Kidney glomerular epithelial cell (primary cell): ENCODE data around the gene ACOXL.
"Not testable (repeated sequence)": the region's sequence is repeated elsewhere in the genome, so short reads cannot be mapped to it uniquely, and the experiment has no call there.

ENCODE experiments used
- DNase-seq: peaks from one replicate; lab custom pipeline; 2025; lab: John Stamatoyannopoulos, UW

ACOXL gene

DNA sequence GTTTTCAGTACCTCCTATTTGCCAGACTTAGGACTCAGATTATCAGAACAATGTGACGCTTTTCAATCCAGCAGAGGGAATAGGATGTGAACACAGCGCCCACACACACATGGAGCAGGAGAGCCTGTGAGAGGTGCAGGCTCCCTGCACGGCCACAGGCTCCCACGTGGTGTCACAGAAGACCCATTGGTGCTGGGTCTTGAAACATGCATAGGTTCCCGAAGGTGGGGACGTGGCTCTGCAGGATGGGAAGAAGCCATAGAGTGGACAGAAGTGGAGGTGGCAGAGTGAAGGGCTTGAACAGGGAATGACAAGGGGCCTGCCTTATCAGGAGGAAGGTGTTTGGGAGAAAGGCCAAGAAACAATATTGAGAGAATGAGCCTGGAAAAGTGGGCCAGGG lies 309.9 kb downstream of the ACOXL start:
- DNase-seq, result no peak

DNA sequence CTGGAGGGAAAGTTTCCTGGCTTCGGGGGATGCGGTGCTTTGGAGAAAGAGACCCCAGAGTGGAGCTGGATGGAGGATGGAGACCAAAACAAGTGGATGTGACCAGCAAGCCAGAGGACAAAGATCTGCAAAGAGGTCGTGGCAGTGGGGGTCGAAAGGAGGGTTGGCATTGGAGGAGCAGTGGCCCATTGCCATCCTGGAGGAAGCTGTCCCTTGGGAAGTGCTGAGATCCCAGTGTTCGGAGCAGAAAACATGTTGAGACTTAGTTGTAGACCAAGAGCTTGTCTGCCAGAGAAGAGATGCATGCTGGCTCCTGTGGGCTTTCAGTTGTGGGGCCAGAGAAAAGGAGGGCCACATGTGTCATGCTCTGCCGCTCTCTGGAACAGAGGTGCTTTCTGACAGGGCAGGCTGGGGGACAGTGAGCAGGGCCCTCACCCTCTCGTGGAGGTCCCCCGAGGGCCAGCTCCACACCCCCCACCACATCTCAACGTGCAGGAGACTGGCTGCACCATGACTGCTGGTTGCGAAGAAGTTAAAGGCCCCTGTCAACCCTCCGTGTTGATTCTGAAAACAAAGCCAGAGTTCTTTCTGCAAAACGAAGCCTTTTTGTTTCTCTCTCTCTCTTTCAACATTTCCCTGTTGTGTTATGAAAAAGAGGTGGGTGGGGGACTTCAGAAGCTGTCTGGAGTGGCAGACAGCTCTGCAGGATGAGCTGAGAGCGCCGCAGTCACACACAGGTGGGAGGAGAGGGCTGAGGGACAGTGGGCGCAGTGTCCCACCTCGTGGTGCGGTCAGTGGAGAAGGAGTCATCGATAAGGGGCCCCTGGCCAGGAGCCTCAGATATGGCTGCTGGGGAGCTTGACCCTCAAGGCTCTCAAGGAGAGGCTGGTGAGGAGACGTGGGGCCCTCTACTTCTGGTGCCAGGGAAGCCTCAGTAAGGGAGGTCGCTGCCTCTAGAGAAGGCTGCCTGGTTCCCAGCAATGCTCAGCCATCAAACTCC lies 310.7 kb downstream of the ACOXL start:
- DNase-seq, result no peak

DNA sequence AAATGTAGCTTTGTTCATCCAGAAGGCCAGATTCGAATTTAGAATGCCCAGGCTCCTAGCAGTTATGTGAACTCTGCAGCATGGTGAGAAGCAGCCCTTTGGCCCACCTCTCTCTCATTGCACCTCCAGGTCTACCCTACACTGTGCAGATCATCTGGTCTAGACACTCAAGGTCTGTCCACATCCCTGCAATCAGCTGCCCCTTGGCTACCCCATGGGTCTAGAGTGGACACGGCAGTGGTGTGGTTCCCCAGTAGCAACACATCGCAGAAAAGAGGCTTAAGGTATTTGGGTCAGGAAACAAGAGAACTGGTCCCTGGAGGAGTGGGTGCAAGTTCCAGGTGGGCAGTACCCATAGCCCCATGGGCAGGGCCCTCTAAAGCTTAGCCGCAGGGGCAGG lies 311.7 kb downstream of the ACOXL start:
- DNase-seq, result no peak

DNA sequence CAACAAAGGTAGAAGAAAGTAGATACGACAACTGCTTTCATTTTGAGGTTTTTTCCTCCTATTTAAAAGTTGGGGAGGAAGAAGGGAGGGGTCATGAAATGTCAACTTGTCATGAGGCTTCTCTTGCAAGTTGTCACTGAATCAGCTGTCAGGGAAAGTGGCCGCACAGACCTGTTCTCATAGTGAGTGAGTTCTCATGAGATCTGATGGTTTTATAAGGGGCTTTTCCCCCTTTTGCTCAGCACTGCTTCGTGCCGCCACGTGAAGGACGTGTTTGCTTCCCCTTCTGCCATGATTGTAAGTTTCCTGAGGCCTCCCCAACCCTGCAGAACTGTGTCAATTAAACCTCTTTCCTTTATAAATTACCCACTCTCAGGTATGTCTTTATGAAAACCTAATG lies 312.9 kb downstream of the ACOXL start:
- not testable (repeated sequence) for DNase-seq

DNA sequence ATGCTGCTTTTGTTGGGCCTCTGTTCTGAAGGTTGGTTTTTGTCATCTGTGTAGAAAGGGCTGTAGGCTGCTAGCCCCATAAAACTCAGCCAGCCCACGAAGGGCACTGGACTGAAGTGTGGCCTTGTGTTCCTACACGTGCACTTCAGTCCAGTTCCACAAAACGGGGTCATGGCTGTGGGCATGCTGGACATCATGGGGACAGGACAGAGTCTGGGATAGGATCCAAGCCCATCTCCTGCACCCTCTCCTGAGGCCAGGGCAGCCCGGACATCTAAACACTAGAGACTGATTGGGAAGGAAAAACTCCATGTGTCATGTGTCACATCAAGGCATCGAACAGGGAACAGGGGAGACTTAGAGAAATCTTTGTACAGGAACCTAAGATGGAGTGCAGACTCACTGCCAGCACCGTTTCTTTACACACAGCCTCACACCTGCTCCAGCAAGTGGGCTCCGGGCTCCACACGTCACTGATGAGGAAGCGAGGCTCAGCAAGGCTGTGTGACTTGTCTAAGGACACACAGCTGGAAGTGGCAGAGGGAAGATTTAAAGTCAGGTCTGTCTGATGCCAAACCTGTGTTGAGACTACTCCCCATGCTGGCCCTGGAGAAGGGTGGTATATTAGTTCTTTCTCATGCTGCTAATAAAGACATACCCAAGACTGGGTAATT lies 313.5 kb downstream of the ACOXL start:
- DNase-seq, result no peak

DNA sequence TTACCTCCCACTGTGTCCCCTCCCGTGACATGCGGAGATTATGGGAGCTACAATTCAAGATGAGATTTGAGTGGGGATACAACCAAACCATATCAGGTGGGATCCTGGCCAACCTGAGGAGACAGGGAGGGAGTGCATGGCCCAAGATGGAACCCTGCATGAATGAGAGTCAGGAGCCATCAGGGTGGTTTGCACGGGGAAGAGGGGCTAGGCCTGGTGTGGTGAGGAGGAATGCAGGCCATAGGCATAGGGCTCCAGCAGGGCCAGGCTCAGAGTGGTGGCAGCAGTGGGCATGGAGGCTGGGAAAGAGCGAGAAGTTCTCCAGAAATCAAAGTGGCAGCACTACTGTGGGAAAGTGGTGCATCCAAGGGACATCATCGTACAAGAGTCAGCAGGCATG lies 314.3 kb downstream of the ACOXL start:
- DNase-seq, result no peak

DNA sequence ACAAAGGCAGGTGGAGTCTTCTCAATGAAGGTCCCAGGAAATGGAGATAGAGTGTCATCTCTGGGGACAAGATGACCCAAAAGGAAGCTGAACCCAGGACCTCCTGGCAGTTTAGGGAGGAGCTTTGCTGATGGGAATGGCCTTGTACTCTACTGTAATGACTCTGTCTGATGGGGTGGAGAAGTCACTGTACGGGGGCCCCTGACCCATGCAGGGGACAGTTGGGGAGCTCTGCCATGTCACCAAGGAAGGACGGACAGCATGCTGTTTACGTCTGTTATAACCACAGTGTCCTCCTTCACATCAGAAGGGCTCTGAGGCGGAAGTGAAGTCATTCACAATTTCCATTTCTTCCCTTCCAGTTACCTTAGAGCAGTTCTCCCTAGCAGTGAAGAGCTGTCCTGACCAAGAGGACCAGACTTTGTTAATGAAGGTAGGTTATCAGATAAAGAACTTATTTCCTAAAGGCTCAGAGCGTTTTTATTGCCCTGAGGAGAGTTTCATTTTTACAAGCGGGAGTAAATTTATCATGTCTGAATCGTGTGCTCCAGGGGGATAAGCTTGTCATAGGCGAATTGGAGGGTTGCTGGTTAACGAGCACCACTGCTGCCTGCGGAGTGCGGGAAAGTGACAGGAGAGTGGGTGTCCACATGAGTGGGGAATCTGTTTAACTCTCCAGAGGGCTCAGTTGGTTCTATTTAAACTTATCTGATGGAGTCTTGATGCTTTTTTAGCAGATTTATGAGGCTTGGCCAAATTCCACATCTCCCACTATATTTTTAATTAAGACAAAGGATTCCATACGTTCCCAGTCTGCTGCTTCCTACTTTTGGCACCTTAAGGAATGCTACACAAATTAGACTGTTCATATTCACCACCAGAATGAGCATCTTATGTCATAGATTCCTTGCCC lies 316.7 kb downstream of the ACOXL start:
- DNase-seq, result no peak

DNA sequence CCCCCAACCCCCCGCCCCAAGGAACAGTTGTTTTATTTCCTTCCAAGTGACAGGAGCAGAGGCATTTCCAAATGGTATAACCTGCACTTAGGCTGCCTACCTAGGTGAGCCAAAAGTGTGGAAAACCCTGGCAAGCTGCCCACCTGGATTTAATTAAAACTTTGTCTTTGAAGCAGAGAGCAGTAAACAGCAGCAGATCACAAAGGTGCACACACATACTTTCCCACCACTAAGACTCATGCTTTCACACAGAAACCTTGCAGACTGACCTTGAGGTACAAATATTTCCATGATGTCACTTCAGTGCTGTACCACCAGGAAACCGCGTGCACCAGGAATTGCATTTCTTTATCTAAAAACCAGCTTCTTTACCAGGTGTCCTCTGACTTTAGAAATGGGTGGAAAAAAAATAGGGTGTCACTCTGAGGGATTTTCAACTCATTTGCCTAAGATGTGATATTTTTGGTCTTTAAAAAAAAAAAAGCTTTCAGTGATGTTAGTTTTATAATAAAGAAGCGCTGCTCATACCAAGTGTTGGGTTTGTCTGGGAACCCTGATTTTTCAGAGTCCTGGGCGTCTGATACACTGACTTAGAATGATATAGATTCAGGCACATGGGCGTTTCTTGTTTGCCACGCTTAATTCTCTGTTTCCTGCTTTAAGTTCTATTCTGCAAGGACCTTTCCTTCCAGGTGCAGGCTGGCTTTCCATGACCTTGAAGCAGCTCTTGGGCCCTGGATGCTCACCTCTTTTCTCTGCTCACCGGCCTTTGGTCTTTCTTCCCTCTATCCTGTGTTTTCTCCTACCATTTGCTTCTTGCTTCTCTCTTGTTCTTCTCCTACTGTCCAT lies 317.6 kb downstream of the ACOXL start:
- peak; percentile 33 for DNase-seq

DNA sequence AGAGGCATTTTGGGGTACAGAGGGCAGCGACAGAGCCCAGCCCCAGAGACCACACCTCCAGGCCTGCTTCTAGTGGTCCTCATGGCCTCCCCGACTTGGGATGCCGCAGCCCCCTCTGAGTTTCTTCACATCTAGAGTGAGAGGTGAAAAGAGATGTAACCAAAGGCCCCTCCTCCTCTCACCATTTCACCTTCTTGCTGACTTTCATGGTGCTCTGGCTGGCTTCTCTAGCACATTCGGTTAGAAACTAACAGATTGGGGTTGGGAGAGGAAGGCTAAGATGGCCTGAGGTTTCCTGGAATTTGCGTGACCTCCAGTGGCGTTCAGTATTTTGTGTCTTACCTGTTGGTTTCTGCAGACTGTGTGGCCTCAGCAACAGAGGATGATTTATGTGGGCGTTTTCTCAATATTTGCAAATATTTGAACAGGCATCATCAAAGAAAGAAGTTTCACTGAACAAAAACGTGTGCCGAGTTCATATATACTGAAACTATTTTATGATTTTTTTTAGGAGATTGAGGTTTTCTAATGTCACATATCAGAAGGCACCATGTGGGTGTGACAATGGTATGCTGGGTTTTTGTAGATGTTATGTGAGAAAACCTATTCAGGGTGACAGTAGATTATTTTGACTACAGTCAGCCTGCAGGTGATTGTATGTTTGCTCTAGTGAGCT lies 318.5 kb downstream of the ACOXL start:
- DNase-seq, result no peak

DNA sequence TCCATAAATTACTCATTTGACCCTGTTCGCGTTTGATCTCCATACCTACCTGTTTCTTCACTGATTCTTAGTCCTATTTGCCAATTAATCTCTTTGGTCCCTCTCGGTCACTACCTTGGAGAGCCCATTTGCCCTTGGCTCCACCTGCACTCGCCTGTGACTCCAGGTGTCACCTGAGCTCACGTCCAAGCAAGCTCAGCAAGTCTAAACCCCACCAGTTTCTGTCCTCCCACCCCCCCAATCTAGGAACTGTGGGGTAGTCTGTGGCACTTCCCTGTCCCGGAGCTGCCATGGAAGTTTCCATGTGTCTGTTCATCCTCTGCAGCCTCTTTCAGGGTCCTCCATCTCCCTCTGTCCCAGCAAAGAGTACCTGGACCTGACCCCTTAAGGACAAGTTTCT lies 320.2 kb downstream of the ACOXL start:
- no peak for DNase-seq

DNA sequence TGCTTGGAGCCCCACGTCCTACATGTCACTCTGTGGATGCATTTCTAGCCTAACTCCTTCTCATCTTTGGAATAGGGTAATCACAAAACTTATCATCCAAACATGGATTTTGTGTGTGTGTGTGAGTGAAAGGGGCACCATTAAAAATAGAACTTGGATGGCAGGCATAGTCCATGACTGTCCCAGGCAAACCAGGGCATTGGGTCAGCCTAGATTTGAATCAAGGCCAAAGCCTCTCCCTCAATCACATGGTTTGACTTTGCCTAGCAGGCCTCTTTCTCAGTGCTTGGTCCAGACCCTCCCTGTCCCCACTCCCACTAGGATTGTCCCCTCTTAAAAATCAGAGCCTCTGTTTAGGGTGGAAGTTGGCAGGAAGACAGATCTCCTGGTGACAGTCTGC lies 320.9 kb downstream of the ACOXL start:
- no peak for DNase-seq

DNA sequence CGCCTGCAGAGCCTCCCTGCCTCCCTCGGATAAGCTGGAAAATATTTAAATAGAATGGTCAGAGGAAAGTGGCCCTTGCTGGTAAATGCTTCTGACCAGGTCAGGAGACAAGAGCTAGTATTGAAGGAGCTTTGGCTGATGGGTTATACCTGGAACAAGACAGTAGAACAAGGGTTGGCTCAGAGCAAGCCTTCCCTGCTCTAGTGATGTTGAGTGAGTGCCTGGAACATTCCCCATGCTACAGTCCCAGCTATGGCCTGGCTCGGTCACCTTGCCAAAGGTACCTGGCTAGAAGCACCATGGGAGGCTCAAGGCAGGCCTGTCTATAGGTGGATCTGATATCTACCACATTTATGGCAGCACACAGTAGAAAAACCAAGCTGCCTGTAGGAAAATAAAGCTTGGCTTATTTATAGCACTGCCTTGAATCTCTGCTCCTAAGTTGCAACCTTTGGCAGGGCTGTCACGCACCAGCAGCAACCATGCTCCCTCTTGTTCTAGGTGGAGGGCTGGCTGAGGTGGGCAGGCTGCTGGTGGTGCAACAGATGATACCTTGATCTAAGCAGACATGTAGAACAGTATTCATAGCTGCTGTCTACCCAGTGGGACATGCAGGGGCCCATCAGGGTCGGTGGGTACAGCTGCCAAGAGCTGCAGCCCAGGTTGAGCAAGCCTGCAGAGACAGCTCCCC lies 321.6 kb downstream of the ACOXL start:
- DNase-seq, result no peak

DNA sequence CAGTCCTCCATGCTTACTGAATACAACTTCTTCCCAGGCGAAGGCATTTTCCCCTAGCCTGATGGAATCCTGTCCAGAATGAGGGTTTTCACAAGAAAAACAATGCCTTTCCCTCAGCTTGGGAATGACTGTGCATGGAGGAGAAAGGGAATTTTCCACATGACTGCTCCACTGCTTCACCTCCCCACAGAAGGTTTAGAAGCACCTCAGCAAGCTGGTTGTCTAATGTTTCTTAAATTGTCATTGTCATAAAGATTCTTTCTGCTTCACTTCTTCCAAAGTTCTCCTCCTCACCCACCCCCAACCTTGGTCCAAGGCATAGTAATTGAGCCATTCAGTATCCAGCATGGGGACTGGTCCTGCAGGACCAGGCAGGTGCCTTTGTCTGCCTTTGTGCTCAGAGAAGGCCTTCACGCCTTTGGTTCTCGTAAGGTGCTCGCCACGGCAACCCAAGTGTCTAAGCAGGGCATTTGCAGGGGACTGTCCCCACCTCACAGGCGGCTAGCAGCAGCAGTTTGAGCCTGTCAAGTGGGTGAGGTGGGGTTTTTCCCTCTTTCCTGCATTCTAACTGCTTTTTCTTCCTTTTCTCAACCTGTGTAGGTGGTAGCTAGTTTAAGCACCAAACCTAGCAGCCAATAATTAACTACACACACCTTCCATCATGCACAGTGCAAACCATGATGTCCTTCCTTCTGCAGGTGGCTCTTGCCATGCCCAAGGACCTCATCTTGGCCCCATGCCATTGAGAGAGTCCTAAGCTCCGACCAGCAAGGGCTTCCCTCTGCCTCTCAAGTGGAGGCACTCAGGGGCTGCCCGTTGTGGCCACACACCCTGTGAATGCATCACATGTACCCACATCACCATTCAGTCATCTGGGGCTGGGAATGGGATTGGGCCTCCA lies 322.7 kb downstream of the ACOXL start:
- peak; percentile 84 for DNase-seq

DNA sequence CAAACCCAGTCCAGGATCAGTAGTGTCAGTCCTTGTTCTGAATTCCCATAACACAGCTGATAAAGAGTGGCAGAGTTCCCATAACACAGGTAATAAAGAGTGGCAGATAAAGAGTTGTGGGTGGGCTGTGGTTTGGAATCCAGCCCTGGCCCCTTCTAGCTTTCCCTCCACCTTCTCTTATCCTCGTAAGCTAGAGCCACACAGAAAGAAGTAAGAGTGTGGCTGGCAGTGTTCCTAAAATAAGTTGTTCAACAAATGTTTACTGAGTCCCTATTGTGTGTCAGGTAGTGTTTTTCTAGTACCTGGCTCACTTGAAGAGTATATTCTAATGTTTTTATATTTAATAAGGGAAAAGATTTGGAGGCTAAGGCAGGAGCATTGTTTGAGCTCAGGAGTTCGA lies 323.4 kb downstream of the ACOXL start:
- DNase-seq, result no peak

DNA sequence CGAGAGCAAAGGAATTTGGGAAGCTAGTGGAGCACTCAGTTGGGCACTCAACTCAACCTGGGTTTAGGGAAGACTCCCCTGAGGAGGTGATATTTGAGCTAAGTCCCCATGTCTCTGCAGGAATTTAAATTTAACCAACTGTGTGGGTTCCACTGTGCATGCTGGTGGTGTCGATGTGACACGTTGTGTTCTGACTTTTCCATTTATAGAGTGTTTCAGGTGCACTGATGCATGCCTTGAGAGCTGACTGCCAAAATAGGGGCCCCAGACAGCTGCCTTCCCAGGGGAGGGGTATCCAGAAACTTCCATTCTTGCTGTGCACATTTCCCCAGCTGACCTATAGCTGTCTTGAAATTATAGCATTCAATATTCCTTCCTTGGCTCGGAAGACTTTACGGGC lies 324.7 kb downstream of the ACOXL start:
- DNase-seq, result no peak

DNA sequence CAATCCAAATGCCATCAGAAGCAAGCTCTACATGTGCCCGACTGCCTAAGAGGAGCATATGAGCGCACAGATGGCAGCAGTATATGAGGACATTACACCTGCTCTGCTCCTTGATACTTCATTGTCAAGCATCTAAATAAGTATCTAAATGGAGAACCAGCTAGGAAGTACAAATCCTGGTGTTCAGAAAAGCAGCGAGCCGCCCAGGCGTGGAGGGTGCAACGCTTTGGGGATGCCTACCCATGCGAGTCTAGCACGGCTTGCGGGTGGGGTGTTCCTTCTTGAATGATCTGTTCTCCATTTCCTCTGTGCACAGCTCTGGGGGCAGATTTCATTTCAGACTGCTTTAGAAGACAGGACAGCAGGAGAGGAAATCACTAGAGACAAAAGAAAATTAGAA lies 325.3 kb downstream of the ACOXL start:
- no peak for DNase-seq

DNA sequence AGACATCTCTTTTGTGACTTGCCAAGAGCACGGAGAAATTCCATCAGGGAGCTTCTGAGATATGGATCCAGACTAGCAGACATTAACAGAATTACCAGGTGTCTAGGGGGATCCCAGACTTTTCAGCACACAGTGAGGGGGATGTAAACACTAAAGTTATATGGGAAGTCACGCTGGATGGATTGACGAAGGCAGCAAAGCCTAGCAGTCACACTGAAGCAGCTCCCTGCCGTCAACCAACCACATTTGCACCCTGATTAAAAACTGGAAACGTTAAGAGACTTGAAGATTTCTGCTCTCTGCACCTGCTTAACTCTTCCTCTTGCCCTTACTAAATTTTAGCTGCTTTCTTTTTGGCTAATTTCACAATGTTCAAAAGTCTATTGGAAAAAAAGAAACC lies 325.9 kb downstream of the ACOXL start:
- DNase-seq, result no peak

DNA sequence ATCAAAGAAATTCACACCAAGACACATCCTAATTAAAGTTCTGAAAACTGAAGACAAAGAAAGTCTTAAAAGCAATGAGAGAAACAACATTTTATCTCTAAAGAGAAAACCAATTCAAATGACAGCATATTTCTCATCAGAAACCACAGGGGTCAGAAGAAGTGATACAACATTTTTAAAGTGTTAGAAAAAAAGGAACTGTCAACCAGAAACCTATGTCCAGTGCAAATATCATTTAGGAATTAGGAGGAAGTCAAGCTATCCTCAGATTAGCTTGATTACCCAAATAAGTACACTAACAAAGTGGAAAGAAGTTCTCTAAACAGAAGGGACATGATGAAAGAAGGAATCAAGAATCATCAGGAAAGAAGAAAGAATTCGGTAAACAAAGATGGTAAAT lies 328.8 kb downstream of the ACOXL start:
- DNase-seq, result no peak

DNA sequence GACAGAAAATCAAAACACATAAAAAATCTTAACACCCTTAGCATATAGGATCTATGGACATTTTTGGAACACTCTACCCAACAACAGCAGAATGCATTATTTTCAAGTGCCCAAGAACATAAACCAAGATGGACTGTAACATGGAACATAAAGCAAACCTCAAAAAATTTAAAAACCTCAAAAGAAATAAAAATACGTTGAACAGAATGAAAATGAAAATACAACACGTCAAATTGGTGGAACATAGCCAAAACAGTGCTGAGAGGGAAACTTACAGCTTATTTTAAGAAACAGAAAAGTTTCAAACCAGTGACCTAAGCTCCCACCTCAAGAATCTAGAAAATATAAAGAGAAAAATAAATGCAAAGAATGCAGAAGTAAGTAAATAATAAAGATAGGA lies 330.0 kb downstream of the ACOXL start:
- DNase-seq, result no peak
